Endothelial cell of umbilical vein (primary cell): Measurements from ENCODE around the gene CELF3.

ENCODE experiments used
- EZH2 ChIP-seq: IDR thresholded peaks from 2 replicates; pipeline ENCODE4 v1.6.1; 2012; ENCODE audit warnings: borderline replicate concordance, low read depth, mild to moderate bottlenecking, moderate library complexity, low read length, inconsistent platforms; ENCODE audit not compliant: severe bottlenecking
- FOS ChIP-seq: IDR thresholded peaks from 2 replicates; pipeline ENCODE4 v1.6.1; 2011; ENCODE audit warnings: mild to moderate bottlenecking, low read length, moderate library complexity, borderline replicate concordance; ENCODE audit not compliant: insufficient read depth
- JUN ChIP-seq: IDR thresholded peaks from 2 replicates; pipeline ENCODE4 v1.6.1; 2011; ENCODE audit warnings: borderline replicate concordance, low read depth; ENCODE audit not compliant: insufficient read length, insufficient read depth
- MYC ChIP-seq: IDR thresholded peaks from one replicate; pipeline ENCODE4 v1.6.1; 2011; ENCODE audit warnings: mild to moderate bottlenecking, low read depth, low read length
- POLR2A ChIP-seq: IDR thresholded peaks from 2 replicates; pipeline ENCODE4 v1.6.1; 2012; ENCODE audit warnings: low read depth, mild to moderate bottlenecking, control low read depth, low read length
- POLR2AphosphoS5 ChIP-seq: IDR thresholded peaks from 2 replicates; pipeline ENCODE4 v1.6.1; 2012; ENCODE audit warnings: low read depth, mild to moderate bottlenecking, control low read depth, low read length, moderate library complexity; ENCODE audit not compliant: insufficient read depth
- TF ChIP-seq, protein P1 (sequence below), 2 donors: IDR thresholded peaks; 1 replicate in 1 of 2; 2 replicates in 1 of 2; pipeline ENCODE4 v1.5.1; 2011; ENCODE audit warnings: low read length in 2 of 2, mild to moderate bottlenecking in 2 of 2, moderate library complexity in 2 of 2, control low read depth in 1 of 2, inconsistent platforms in 1 of 2, low read depth in 1 of 2; ENCODE audit not compliant: insufficient read depth in 1 of 2; ENCODE audit errors: extremely low read depth in 1 of 2
- TF ChIP-seq, protein P2 (sequence below): IDR thresholded peaks from 2 replicates; pipeline ENCODE4 v1.6.1; 2011; ENCODE audit not compliant: insufficient read depth, insufficient read length

DNA sequence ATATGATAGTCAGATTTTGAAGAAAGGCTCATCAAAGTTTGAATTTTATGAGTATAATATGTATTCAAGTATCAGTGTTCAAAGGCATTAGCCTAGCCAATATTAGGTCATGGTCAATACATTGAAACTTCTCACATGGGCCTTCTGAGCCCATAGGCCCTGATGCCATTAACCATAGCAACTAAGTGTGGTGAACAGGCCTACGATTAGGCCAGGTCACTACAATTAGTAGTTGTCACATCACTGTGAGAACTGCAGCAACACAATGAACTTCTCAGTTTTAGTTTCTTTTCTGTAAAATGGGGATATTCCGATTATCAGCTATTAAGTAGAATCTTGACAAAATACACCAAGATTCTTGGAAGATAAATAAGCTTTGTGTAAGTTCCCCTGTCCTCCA, 30.0 kb downstream of the CELF3 start:
- TF ChIP-seq, protein P1, sequence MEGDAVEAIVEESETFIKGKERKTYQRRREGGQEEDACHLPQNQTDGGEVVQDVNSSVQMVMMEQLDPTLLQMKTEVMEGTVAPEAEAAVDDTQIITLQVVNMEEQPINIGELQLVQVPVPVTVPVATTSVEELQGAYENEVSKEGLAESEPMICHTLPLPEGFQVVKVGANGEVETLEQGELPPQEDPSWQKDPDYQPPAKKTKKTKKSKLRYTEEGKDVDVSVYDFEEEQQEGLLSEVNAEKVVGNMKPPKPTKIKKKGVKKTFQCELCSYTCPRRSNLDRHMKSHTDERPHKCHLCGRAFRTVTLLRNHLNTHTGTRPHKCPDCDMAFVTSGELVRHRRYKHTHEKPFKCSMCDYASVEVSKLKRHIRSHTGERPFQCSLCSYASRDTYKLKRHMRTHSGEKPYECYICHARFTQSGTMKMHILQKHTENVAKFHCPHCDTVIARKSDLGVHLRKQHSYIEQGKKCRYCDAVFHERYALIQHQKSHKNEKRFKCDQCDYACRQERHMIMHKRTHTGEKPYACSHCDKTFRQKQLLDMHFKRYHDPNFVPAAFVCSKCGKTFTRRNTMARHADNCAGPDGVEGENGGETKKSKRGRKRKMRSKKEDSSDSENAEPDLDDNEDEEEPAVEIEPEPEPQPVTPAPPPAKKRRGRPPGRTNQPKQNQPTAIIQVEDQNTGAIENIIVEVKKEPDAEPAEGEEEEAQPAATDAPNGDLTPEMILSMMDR (IDR thresholded peaks at IDR 0.05; ENCODE audit: extremely low read depth in 1 of 2, insufficient read depth in 1 of 2, low read depth in 1 of 2, low read length in 2 of 2), result no peak
- TF ChIP-seq POLR2AphosphoS5 (no peak), POLR2A (no peak), FOS (no peak), JUN (no peak), MYC (no peak), EZH2 (no peak)
- TF ChIP-seq, protein P2, sequence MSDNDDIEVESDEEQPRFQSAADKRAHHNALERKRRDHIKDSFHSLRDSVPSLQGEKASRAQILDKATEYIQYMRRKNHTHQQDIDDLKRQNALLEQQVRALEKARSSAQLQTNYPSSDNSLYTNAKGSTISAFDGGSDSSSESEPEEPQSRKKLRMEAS, result no peak
